Stimulated activated CD8-positive, alpha-beta memory T cell treated with anti-CD3 and anti-CD28 coated beads, Interleukin-7, amount 100 ng/mL, for 24 hours (primary cell): ENCODE measurements around the gene UBASH3B.
A peak's percentile ranks its signal among the peaks of the same experiment; 100 is the strongest.

Experiments used
- DNase-seq: peaks from one replicate; pipeline ENCODE4 v3.0.0-alpha.2; 2020; ENCODE audit warnings: low read depth

The UBASH3B gene

GRCh38 chr11:122755409-122755808 is 99.9 kb downstream of the UBASH3B start:
- DNase-seq, result no peak

GRCh38 chr11:122755941-122756340 is 100.4 kb downstream of the UBASH3B start:
- no peak for DNase-seq

GRCh38 chr11:122756417-122756816 is 100.9 kb downstream of the UBASH3B start:
- no peak for DNase-seq

GRCh38 chr11:122757201-122757600 is 101.7 kb downstream of the UBASH3B start:
- no peak for DNase-seq

- DNase-seq, result no peak
Measured at GRCh38 chr11:122758339-122758738, 102.8 kb downstream of the UBASH3B start.

- no peak for DNase-seq
Measured at GRCh38 chr11:122758974-122759373, 103.5 kb downstream of the UBASH3B start.

- no peak for DNase-seq
Measured at GRCh38 chr11:122763108-122763507, 107.6 kb downstream of the UBASH3B start.

GRCh38 chr11:122764371-122765090 is 109.0 kb downstream of the UBASH3B start:
- no peak for DNase-seq

GRCh38 chr11:122765487-122766131 is 110.1 kb downstream of the UBASH3B start:
- DNase-seq, result no peak

- DNase-seq, result no peak
Measured at GRCh38 chr11:122769126-122769780, 113.7 kb downstream of the UBASH3B start.

- DNase-seq, result no peak
Measured at GRCh38 chr11:122772945-122773344, 117.4 kb downstream of the UBASH3B start.

GRCh38 chr11:122773781-122774266 is 118.3 kb downstream of the UBASH3B start:
- no peak for DNase-seq

GRCh38 chr11:122775675-122776271 is 120.3 kb downstream of the UBASH3B start:
- DNase-seq, result no peak

GRCh38 chr11:122776546-122776945 is 121.0 kb downstream of the UBASH3B start:
- no peak for DNase-seq

GRCh38 chr11:122777343-122777742 is 121.8 kb downstream of the UBASH3B start:
- no peak for DNase-seq

GRCh38 chr11:122778148-122778547 is 122.6 kb downstream of the UBASH3B start:
- DNase-seq, result no peak

GRCh38 chr11:122779047-122779629 is 123.6 kb downstream of the UBASH3B start:
- no peak for DNase-seq

GRCh38 chr11:122780296-122780949 is 124.9 kb downstream of the UBASH3B start:
- no peak for DNase-seq

- peak; percentile 64 for DNase-seq
Measured at GRCh38 chr11:122781378-122782195, 126.1 kb downstream of the UBASH3B start.

- no peak for DNase-seq
Measured at GRCh38 chr11:122782222-122782621, 126.7 kb downstream of the UBASH3B start.
